ENCODE data around the gene FUT3. TPM values are rescaled to one million over a fixed set of nuclear protein-coding genes. Genes with fewer than 3 reads are reported as not detected.

FUT3 gene
- total and polyA plus RNA-seq, 2 of the 8 experiments (the other 6 are each of a cell fraction or from before 2014, with no cell fraction given) = 0.15 to 0.63 TPM

DNA sequence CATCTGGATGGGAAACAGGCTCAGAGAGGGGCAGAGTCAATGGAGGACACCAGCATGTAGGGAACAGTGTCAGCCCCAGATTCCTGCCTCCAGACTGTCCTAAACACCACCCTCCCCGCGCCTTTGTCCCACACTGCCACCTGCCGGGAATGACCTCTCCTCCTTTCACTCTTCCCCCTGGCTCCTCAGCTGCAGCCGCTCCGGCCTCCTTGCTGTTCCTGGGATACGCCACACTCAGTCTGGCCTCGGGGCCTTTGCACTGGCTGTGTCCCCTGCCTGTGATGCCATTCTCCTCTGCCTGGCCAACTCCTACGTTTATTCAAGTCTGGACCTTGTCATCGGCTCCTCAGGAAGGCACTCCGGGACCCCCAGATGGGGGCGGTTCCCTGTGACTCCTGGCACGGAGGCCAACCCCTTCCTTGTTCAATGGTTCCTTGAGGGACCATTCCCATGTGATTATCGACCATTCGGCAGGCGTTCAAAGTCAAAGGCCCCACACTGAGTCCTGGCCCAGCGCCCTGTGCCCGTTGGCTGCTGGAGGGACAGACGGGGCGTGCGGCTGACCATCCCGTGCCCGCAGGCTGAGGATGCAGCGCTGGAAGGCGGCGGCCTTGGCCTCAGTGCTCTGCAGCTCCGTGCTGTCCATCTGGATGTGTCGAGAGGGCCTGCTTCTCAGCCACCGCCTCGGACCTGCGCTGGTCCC, 27.5 kb downstream of the FUT3 start:
- Histone ChIP-seq H4K91ac (replicated peaks; ENCODE audit: insufficient read length, low read length) (no peak overlapping the region), H3K4me3 (ENCODE audit: extremely low read depth in 1 of 4, insufficient read depth in 2 of 4, low read depth in 3 of 4, low read length in 4 of 4) (no peak overlapping the region), H3K27me3 (replicated peaks in 1 of 4; ENCODE audit: control insufficient read depth in 3 of 4, extremely low read depth in 1 of 4, insufficient read depth in 3 of 4, low read length in 3 of 4) (no peaks in the 10 kb centered on the region; a peak in 1 of 7 replicates), H2BK120ac (replicated peaks; ENCODE audit: low read depth, low read length) (no peak overlapping the region), H3K79me1 (ENCODE audit: low read depth, low read length) (no peaks in the 10 kb centered on the region), H3K9ac (replicated peaks in 1 of 4; ENCODE audit: extremely low read depth in 1 of 4, low read depth in 3 of 4, low read length in 3 of 4) (no peak overlapping the region), H4K20me1 (replicated peaks in 1 of 2; ENCODE audit: control insufficient read depth in 1 of 2, insufficient read depth in 2 of 2, low read length in 2 of 2) (peaks cover 0 to 4% of the 10 kb centered on the region in 2 experiments), H2BK5ac (ENCODE audit: low read depth, low read length) (no peak overlapping the region), H3K14ac (ENCODE audit: insufficient read length) (no peak overlapping the region), H3K4me1 (replicated peaks in 1 of 4; ENCODE audit: control insufficient read depth in 3 of 4, insufficient read depth in 4 of 4, low read length in 3 of 4) (peaks cover 0 to 8% (median 5%) of the 10 kb centered on the region in 4 experiments; a peak in 6 of 7 replicates), H3K9me3 (ENCODE audit: insufficient read depth in 2 of 2, low read depth in 1 of 2, low read length in 1 of 2) (no peaks in the 10 kb centered on the region), H2AFZ (ENCODE audit: low read length) (no peak overlapping the region), H2AK5ac (ENCODE audit: low read depth, low read length) (no peak overlapping the region), H3K56ac (replicated peaks; ENCODE audit: insufficient read length, low read depth, low read length) (no peak overlapping the region), H2BK12ac (ENCODE audit: low read depth, low read length) (no peak overlapping the region), H3K79me2 (ENCODE audit: control insufficient read depth in 1 of 2, insufficient read depth in 2 of 2, low read length in 2 of 2) (no peaks in the 10 kb centered on the region), H2BK15ac (ENCODE audit: low read length) (peak overlapping the region; percentile 46; the same call in 1 of the 2 replicates), H3K23me2 (ENCODE audit: low read depth, low read length) (peaks cover 8% of the 10 kb centered on the region; the same call in 1 of the 2 replicates), H3K27ac (ENCODE audit: low read depth, low read length) (no peak overlapping the region), H4K8ac (ENCODE audit: extremely low read depth, insufficient read depth, low read length) (no peak overlapping the region), H3K36me3 (ENCODE audit: control insufficient read depth in 2 of 4, insufficient read depth in 4 of 4, low read length in 3 of 4) (no peaks in the 10 kb centered on the region), H2BK20ac (ENCODE audit: low read length) (no peak overlapping the region), H4K5ac (ENCODE audit: insufficient read length, low read depth, low read length) (no peak overlapping the region), H3K18ac (ENCODE audit: extremely low read depth, low read length) (no peak overlapping the region), H3K4me2 (ENCODE audit: insufficient read depth in 1 of 2, low read depth in 2 of 2, low read length in 2 of 2) (no peak overlapping the region), H3K23ac (ENCODE audit: insufficient read length) (no peak overlapping the region), H3K4ac (replicated peaks; ENCODE audit: insufficient read length, low read depth, low read length) (no peak overlapping the region)
- CTCF ChIA-PET (ENCODE audit: partially characterized antibody) = interaction anchor here (0.7 to 3.7 kb wide), 7 partner anchors 16 to 198 kb away, joined by 3 to 32 read pairs (median 7); partner anchors contain the start of gene NRTN
- WGBS, 2 experiments (ENCODE audit: extremely low coverage in 1 of 2, insufficient coverage in 1 of 2, insufficient read length in 1 of 2, insufficient replicate concordance in 2 of 2, low coverage in 1 of 2, low lambda C conversion rate in 2 of 2, missing lambda C conversion rate in 1 of 2) = 82% methylated on average over 26 of the region's 30 CpGs; no CpG with 5 or more reads in 1 of the 2 experiments
- TF ChIP-seq SP2 (IDR thresholded peaks at IDR 0.05; ENCODE audit: low read length) (no peak), KDM1A (IDR thresholded peaks at IDR 0.05; ENCODE audit: borderline replicate concordance, low read length) (peak; percentile 83), KDM4A (IDR thresholded peaks at IDR 0.05; ENCODE audit: low read depth, low read length, severe bottlenecking) (no peak), RAD21 (IDR thresholded peaks at IDR 0.05 in 1 of 2, conservative IDR thresholded peaks at IDR 0.05 in 1 of 2; ENCODE audit: low read depth in 2 of 2, low read length in 2 of 2) (peak; percentile 23 to 45; a peak in 2 of 4 replicates)
- TF ChIP-seq, protein P1, sequence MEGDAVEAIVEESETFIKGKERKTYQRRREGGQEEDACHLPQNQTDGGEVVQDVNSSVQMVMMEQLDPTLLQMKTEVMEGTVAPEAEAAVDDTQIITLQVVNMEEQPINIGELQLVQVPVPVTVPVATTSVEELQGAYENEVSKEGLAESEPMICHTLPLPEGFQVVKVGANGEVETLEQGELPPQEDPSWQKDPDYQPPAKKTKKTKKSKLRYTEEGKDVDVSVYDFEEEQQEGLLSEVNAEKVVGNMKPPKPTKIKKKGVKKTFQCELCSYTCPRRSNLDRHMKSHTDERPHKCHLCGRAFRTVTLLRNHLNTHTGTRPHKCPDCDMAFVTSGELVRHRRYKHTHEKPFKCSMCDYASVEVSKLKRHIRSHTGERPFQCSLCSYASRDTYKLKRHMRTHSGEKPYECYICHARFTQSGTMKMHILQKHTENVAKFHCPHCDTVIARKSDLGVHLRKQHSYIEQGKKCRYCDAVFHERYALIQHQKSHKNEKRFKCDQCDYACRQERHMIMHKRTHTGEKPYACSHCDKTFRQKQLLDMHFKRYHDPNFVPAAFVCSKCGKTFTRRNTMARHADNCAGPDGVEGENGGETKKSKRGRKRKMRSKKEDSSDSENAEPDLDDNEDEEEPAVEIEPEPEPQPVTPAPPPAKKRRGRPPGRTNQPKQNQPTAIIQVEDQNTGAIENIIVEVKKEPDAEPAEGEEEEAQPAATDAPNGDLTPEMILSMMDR (IDR thresholded peaks at IDR 0.05; ENCODE audit: control extremely low read depth in 1 of 3, insufficient read depth in 1 of 3, low read depth in 1 of 3, low read length in 3 of 3) = peak; percentile 48 to 52 (median 50)
- TF ChIP-seq, protein P2, sequence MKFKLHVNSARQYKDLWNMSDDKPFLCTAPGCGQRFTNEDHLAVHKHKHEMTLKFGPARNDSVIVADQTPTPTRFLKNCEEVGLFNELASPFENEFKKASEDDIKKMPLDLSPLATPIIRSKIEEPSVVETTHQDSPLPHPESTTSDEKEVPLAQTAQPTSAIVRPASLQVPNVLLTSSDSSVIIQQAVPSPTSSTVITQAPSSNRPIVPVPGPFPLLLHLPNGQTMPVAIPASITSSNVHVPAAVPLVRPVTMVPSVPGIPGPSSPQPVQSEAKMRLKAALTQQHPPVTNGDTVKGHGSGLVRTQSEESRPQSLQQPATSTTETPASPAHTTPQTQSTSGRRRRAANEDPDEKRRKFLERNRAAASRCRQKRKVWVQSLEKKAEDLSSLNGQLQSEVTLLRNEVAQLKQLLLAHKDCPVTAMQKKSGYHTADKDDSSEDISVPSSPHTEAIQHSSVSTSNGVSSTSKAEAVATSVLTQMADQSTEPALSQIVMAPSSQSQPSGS (IDR thresholded peaks at IDR 0.05; ENCODE audit: low read length) = no peak
- POLR2A ChIA-PET (ENCODE audit: partially characterized antibody) = interaction anchor here (0.6 to 2.1 kb wide), 7 partner anchors 15 to 133 kb away, joined by 3 to 8 read pairs (median 4); partner anchors contain the start of genes FUT3, NRTN and RPL36
- FAIRE-seq = no peak
- DNase-seq (ENCODE audit: low read depth in 1 of 2, low spot score in 2 of 2) = peak in 1 of 2 experiments; percentile 78

Measured in H1 (cell line).